Measurements from ENCODE around the gene BCO1. TPM values are rescaled to one million over a fixed set of nuclear protein-coding genes. Genes with fewer than 3 reads are reported as not detected.

The BCO1 gene
- total RNA-seq, 3 donors from 2014 or later: not detected

DNA sequence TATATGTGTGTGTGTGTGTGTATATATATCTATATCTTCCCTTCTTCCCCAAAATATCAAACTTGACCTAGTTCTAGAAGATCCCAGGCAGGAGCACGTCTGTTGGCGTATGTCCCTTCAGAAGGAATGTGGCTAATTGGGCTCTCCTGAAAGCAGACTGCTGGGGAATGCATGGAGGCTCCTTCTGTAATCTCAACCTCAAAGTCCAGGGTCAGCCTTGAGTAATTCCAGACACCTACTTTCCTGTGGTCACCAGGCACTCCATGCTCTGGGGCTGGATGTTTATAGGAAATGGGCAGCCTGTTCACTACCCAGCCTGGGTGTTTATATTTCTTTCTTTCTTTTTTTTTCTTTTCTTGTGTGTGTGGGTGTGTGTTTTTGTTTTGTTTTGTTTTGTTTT, 13.4 kb downstream of the BCO1 start:
- Mint-ChIP-seq H3K36me3 (ENCODE audit: insufficient read depth) (no peaks in the 10 kb centered on the region), H3K4me1 (ENCODE audit: low read depth) (no peaks in the 10 kb centered on the region), H3K27me3 (ENCODE audit: low read depth) (peaks cover 2% of the 10 kb centered on the region), H3K9me3 (no peaks in the 10 kb centered on the region), H3K4me3 (no peak overlapping the region)
- no peak for ATAC-seq
- DNase-seq: no peak

DNA sequence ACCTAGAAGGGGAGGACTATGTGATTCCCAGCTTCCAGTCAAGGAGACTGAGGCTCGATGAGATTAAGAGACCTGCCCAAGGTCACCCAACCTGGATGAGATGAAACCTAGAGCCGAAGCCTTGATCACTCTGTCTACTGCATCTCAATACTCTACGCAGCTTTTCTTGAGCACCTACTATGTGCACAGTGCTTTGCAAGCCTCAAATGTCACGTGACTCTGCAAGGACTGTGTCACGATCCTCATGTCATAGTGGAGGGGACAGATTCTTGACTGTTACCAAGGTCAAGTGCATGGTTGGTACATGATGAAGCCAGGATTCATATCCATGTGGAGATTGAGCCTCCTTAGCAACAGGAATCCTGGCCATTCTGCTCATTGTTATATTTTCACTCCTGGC, 14.7 kb downstream of the BCO1 start:
- Mint-ChIP-seq H3K9me3 (no peaks in the 10 kb centered on the region), H3K4me3 (no peak overlapping the region), H3K36me3 (ENCODE audit: insufficient read depth) (no peaks in the 10 kb centered on the region)

DNA sequence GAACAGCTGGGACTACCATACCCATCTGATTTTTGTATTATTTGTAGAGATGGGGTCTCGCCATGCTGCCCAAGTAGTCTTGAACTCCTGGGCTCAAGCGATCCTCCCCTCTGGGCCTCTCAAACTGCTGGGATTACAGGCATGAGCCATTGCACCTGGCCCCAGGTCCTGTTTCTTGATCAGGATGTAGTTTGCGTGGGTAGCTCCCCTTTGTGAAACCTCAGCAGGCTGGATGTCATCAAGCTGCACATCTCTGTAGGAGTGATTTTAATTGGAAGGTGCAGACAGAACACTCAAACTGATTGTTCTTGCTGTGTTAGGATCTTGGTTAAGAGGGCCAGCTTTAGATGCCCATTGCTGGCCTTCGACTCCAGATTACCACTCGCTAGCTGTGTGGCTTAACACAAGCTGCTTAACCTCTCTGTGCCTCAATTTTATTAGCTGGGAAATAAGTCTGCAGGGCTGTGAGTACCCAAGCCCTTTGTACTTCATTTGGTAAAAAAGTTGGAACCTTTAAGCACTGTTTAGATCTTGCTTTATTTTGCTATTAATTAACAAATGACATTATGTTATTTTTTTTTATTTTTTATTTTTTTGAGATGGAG, 16.5 kb downstream of the BCO1 start:
- H3K36me3 Mint-ChIP-seq (ENCODE audit: insufficient read depth): no peaks in the 10 kb centered on the region
- no peaks in the 10 kb centered on the region for H3K9me3 Mint-ChIP-seq
- no peaks in the 10 kb centered on the region for H3K4me1 Mint-ChIP-seq (ENCODE audit: low read depth)
- DNase-seq (no peak), ATAC-seq (no peak)
- peaks cover 2% of the 10 kb centered on the region for H3K27me3 Mint-ChIP-seq (ENCODE audit: low read depth)
- no peak overlapping the region for H3K4me3 Mint-ChIP-seq

More for the DNA sequence above, 14.7 kb downstream of the BCO1 start:
- ATAC-seq: no peak
- H3K27me3 Mint-ChIP-seq (ENCODE audit: low read depth): peaks cover 2% of the 10 kb centered on the region
- H3K4me1 Mint-ChIP-seq (ENCODE audit: low read depth): no peaks in the 10 kb centered on the region
- DNase-seq: no peak

DNA sequence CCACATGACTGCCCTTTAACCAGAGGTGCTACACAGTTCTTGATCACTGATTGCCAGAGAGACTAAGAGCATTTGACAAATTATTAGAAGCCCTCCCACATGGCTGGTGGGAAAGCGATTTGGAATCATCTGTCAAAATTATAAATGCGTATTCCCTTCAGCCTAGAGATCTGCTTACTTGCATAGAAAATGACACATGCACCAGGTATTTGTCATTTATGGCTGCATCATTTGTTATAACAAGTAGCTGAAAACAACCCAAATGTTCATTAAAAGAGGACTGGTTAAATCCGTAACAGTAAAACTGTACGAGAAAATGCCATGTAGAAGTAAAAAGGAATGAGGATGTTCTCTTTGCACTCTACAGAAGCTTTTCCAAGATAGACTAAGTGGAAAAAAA, 21.4 kb downstream of the BCO1 start:
- Mint-ChIP-seq H3K36me3 (ENCODE audit: insufficient read depth) (no peaks in the 10 kb centered on the region), H3K4me1 (ENCODE audit: low read depth) (peaks cover 3% of the 10 kb centered on the region), H3K4me3 (no peak overlapping the region), H3K27me3 (ENCODE audit: low read depth) (peaks cover 2% of the 10 kb centered on the region), H3K9me3 (no peaks in the 10 kb centered on the region)
- DNase-seq (no peak), ATAC-seq (no peak)

GRCh38 chr16:81261049-81261648, 22.7 kb downstream of the BCO1 start:
- peak in 1 of 2 donors; percentile 32 for ATAC-seq
- Mint-ChIP-seq H3K4me1 (ENCODE audit: low read depth) (peaks cover 3% of the 10 kb centered on the region), H3K36me3 (ENCODE audit: insufficient read depth) (no peaks in the 10 kb centered on the region), H3K4me3 (no peak overlapping the region), H3K27me3 (ENCODE audit: low read depth) (peaks cover 2% of the 10 kb centered on the region), H3K9me3 (no peaks in the 10 kb centered on the region)
- peak; percentile 8 for DNase-seq

DNA sequence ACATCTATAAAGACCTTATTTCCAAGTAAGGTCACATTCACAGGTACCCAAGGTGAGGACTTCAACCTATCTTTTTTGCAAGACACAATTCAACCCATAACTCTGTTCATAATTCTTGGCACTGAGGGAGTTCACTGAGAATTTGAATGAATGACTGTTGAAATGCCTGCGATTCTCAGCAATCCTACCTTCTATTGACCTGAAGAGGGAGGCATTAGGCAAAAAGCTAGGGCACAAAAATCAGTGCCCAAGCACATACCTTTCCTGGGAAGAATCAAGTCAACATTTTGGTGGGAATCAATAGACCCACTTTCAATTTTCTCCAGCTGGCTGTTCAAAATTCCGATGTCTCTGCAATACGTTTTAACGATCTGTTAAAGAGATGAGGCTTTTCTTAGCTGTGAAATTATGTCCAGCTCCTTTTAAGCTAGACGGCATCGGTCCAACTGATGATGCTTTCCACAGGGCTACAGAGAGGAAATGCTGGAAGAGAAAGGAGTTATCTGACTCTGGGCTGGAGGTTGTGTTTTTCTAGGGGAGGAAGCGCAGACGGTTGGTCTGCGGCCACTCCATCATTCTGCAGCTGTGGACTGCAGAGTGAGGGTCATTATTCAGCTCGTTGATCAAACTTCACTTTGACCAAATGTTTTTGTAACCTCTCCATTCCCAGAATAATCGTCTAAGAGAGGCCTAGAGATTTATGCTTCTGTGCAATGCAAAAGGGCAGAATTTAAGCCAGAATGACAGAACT, 25.2 kb downstream of the BCO1 start:
- Mint-ChIP-seq H3K9me3 (no peaks in the 10 kb centered on the region), H3K27me3 (ENCODE audit: low read depth) (peaks cover 12% of the 10 kb centered on the region)
- no peak for ATAC-seq

GRCh38 chr16:81264386-81264785, 25.9 kb downstream of the BCO1 start:
- Mint-ChIP-seq H3K4me3 (no peak overlapping the region), H3K36me3 (ENCODE audit: insufficient read depth) (no peaks in the 10 kb centered on the region), H3K4me1 (ENCODE audit: low read depth) (peaks cover 3% of the 10 kb centered on the region), H3K27me3 (ENCODE audit: low read depth) (peaks cover 13% of the 10 kb centered on the region), H3K9me3 (no peaks in the 10 kb centered on the region)
- ATAC-seq (no peak), DNase-seq (no peak)

More for the DNA sequence above, 25.2 kb downstream of the BCO1 start:
- Mint-ChIP-seq H3K4me3 (no peak overlapping the region), H3K4me1 (ENCODE audit: low read depth) (peaks cover 3% of the 10 kb centered on the region), H3K36me3 (ENCODE audit: insufficient read depth) (no peaks in the 10 kb centered on the region)
- DNase-seq: no peak

GRCh38 chr16:81265052-81265451, 26.6 kb downstream of the BCO1 start:
- Mint-ChIP-seq H3K9me3 (no peaks in the 10 kb centered on the region), H3K4me3 (no peak overlapping the region), H3K4me1 (ENCODE audit: low read depth) (peaks cover 3% of the 10 kb centered on the region), H3K27me3 (ENCODE audit: low read depth) (peaks cover 13% of the 10 kb centered on the region), H3K36me3 (ENCODE audit: insufficient read depth) (no peaks in the 10 kb centered on the region)
- DNase-seq (no peak), ATAC-seq (no peak)

GRCh38 chr16:81265658-81266451, 27.4 kb downstream of the BCO1 start:
- Mint-ChIP-seq H3K36me3 (ENCODE audit: insufficient read depth) (no peaks in the 10 kb centered on the region), H3K9me3 (no peaks in the 10 kb centered on the region), H3K27me3 (ENCODE audit: low read depth) (peaks cover 11% of the 10 kb centered on the region), H3K4me3 (no peak overlapping the region), H3K4me1 (ENCODE audit: low read depth) (peaks cover 1% of the 10 kb centered on the region)
- ATAC-seq (no peak), DNase-seq (no peak)

- Mint-ChIP-seq H3K27me3 (ENCODE audit: low read depth) (peaks cover 11% of the 10 kb centered on the region), H3K36me3 (ENCODE audit: insufficient read depth) (no peaks in the 10 kb centered on the region), H3K4me3 (no peak overlapping the region), H3K9me3 (no peaks in the 10 kb centered on the region), H3K4me1 (ENCODE audit: low read depth) (no peaks in the 10 kb centered on the region)
- DNase-seq (no peak), ATAC-seq (peak; percentile 41 to 46)
Observed at GRCh38 chr16:81266680-81267095, 28.2 kb downstream of the BCO1 start.

DNA sequence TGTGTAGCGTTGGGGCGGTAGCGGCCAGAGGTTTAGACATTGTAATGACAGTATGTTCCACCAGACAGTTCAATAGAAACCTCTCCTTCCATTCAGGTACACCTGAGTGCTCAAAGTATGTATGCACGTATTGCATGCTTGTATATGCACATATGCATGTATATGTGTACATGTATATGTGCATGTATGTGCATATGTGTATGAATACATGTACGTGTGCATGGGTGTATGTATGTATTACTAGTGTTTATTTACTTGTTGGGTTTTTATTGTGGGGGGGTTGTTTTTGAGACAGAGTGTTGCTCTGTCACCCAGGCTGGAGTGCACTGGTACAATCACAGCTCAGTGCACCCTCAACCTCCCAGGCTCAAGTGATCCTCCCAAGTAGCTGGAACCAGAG, 30.0 kb downstream of the BCO1 start:
- H3K9me3 Mint-ChIP-seq: no peaks in the 10 kb centered on the region
- H3K4me1 Mint-ChIP-seq (ENCODE audit: low read depth): no peaks in the 10 kb centered on the region
- DNase-seq (no peak), ATAC-seq (no peak)
- no peak overlapping the region for H3K4me3 Mint-ChIP-seq
- no peaks in the 10 kb centered on the region for H3K36me3 Mint-ChIP-seq (ENCODE audit: insufficient read depth)
- H3K27me3 Mint-ChIP-seq (ENCODE audit: low read depth): peaks cover 15% of the 10 kb centered on the region

GRCh38 chr16:81273223-81273950, 34.9 kb downstream of the BCO1 start:
- no peak overlapping the region for H3K4me3 Mint-ChIP-seq
- no peak for DNase-seq
- no peaks in the 10 kb centered on the region for H3K9me3 Mint-ChIP-seq
- peaks cover 12% of the 10 kb centered on the region for H3K27me3 Mint-ChIP-seq (ENCODE audit: low read depth)
- no peak for ATAC-seq
- H3K36me3 Mint-ChIP-seq (ENCODE audit: insufficient read depth): no peaks in the 10 kb centered on the region
- H3K4me1 Mint-ChIP-seq (ENCODE audit: low read depth): no peaks in the 10 kb centered on the region

DNA sequence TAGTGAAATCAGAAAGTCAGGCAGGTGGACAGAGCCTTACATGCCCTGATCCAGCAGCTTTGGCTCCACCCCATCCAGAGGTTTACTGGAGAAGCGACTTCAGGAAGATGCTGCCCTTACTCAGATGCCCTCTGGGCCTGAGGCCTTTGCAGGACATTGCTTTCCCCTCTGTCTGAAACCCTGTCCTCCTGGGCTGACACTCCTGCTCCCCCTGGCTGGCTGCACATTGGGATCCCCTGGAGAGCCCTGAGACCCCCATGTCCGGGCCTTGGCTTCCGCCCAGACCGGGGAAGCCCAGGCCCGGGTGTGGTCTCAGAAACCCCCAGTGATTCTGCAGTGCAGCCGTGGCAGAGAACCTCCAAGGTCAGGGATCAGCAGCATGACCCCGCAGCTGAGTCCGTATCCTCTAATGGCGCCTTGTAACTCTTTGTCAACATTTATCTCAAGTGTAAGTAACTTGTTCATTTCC, 36.6 kb downstream of the BCO1 start:
- no peaks in the 10 kb centered on the region for H3K9me3 Mint-ChIP-seq

DNA sequence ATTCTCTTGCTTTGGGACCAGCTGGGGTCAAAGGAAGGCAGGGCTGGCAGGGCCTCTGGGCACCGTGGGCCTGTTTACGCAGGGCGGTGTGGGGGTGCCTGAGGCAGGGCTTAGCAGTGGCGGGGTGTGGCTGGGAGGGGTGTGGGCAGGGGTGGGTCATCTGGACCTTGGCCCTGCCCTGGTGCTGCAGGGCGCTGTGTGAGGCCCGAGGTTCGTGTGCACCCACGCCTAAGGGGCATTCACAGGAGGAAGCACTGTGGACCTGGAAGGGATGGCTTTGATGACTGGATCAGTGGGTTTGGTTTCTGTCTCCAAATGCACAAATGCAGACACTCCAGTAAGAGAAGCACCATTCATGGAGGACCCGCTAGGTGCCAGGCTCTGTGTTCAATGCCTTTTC, 37.3 kb downstream of the BCO1 start:
- Mint-ChIP-seq H3K27me3 (ENCODE audit: low read depth) (peaks cover 8% of the 10 kb centered on the region), H3K9me3 (no peaks in the 10 kb centered on the region), H3K4me1 (ENCODE audit: low read depth) (no peaks in the 10 kb centered on the region), H3K4me3 (no peak overlapping the region), H3K36me3 (ENCODE audit: insufficient read depth) (no peaks in the 10 kb centered on the region)
- ATAC-seq (no peak), DNase-seq (no peak)

More for the DNA sequence above, 36.6 kb downstream of the BCO1 start:
- Mint-ChIP-seq H3K4me3 (no peak overlapping the region), H3K27me3 (ENCODE audit: low read depth) (peaks cover 8% of the 10 kb centered on the region), H3K4me1 (ENCODE audit: low read depth) (no peaks in the 10 kb centered on the region), H3K36me3 (ENCODE audit: insufficient read depth) (no peaks in the 10 kb centered on the region)
- ATAC-seq: no peak
- DNase-seq: no peak
